Hepatocyte (in vitro differentiated cells): ENCODE measurements around the gene CDO1. TPM values are rescaled to one million over a fixed set of nuclear protein-coding genes. Genes with fewer than 3 reads are reported as not detected.

Experiments used
- DNase-seq: peaks from one replicate; pipeline ENCODE4 v3.0.0-alpha.2; 2016; ENCODE audit warnings: low spot score
- H2AFZ ChIP-seq: fragments of 200-600 bp; sonication (generic); 2 replicates; pipeline ENCODE4 v1.6.0; 2016; ENCODE audit warnings: antibody characterized with exemption, mild to moderate bottlenecking
- H3K27ac ChIP-seq: fragments of 200-600 bp; sonication (generic); 2 replicates; pipeline ENCODE4 v1.5.1; 2016; ENCODE audit warnings: mild to moderate bottlenecking
- H3K27me3 ChIP-seq: fragments of 200-600 bp; sonication (generic); 2 replicates; pipeline ENCODE4 v1.6.1; 2016
- H3K36me3 ChIP-seq: fragments of 200-600 bp; sonication (generic); replicated peaks from 2 replicates; pipeline ENCODE4 v1.5.1; 2016; ENCODE audit warnings: low read depth; ENCODE audit not compliant: insufficient read depth
- H3K4me1 ChIP-seq: fragments of 200-600 bp; sonication (generic); 2 replicates; pipeline ENCODE4 v1.5.1; 2016; ENCODE audit warnings: mild to moderate bottlenecking, moderate library complexity; ENCODE audit not compliant: insufficient read depth
- H3K4me2 ChIP-seq: fragments of 200-600 bp; sonication (generic); 2 replicates; pipeline ENCODE4 v1.6.0; 2016
- H3K4me3 ChIP-seq: fragments of 200-600 bp; sonication (generic); 2 replicates; pipeline ENCODE4 v1.5.1; 2016; ENCODE audit warnings: mild to moderate bottlenecking
- H3K79me2 ChIP-seq: fragments of 200-600 bp; sonication (generic); 2 replicates; pipeline ENCODE4 v1.6.0; 2017; ENCODE audit warnings: mild to moderate bottlenecking
- H3K9me2 ChIP-seq: fragments of 200-600 bp; sonication (generic); replicated peaks from 2 replicates; pipeline ENCODE4 v1.6.0; 2017; ENCODE audit warnings: mild to moderate bottlenecking; ENCODE audit not compliant: insufficient read depth
- H3K9me3 ChIP-seq: fragments of 200-600 bp; sonication (generic); 2 replicates; pipeline ENCODE4 v1.5.1; 2016; ENCODE audit warnings: low read depth, mild to moderate bottlenecking
- H4K20me1 ChIP-seq: fragments of 200-600 bp; sonication (generic); 2 replicates; pipeline ENCODE4 v1.6.0; 2016; ENCODE audit warnings: mild to moderate bottlenecking; ENCODE audit not compliant: insufficient read depth, poor library complexity, severe bottlenecking
- EZH2 ChIP-seq: fragments of 200-600 bp; sonication (generic); IDR thresholded peaks from 2 replicates; pipeline ENCODE4 v1.6.1; 2016; ENCODE audit warnings: antibody characterized with exemption, mild to moderate bottlenecking, borderline replicate concordance
- EZH2phosphoT487 ChIP-seq: fragments of 200-600 bp; sonication (generic); IDR thresholded peaks from one replicate; pipeline ENCODE4 v1.6.1; 2018; ENCODE audit warnings: antibody characterized with exemption, mild to moderate bottlenecking, low read depth, moderate library complexity; ENCODE audit not compliant: unreplicated experiment, severe bottlenecking
- WGBS: methylation state at CpG from one replicate; pipeline ENCODE4 v1.1.6; 2016; ENCODE audit warnings: low lambda C conversion rate; ENCODE audit errors: missing lambda C conversion rate; 5-methylcytosine and 5-hydroxymethylcytosine counted together
- polyA plus RNA-seq: library from polyadenylated mRNA; unstranded; fragments of >200 nt; fragmentation: Nextera tagmentation; extraction: Ambion mirVana; gene quantifications from 2 replicates; pipeline ENCODE4 v1.2.1, GENCODE V29; 2016
- total RNA-seq: library from RNA; depleted of rRNA; stranded (reverse); fragments of >200 nt; gene quantifications from 2 replicates; pipeline ENCODE4 v1.2.3, GENCODE V29; 2014
- TF ChIP-seq, protein P1 (sequence below): fragments of 200-600 bp; sonication (generic); IDR thresholded peaks from 2 replicates; pipeline ENCODE4 v1.5.1; 2016; ENCODE audit warnings: antibody characterized with exemption, mild to moderate bottlenecking; ENCODE audit not compliant: poor library complexity

CDO1 gene
- total RNA-seq (29.5 and 29.8 TPM in 2 replicates), polyA plus RNA-seq (8.4 and 17.5 TPM in 2 replicates)

DNA sequence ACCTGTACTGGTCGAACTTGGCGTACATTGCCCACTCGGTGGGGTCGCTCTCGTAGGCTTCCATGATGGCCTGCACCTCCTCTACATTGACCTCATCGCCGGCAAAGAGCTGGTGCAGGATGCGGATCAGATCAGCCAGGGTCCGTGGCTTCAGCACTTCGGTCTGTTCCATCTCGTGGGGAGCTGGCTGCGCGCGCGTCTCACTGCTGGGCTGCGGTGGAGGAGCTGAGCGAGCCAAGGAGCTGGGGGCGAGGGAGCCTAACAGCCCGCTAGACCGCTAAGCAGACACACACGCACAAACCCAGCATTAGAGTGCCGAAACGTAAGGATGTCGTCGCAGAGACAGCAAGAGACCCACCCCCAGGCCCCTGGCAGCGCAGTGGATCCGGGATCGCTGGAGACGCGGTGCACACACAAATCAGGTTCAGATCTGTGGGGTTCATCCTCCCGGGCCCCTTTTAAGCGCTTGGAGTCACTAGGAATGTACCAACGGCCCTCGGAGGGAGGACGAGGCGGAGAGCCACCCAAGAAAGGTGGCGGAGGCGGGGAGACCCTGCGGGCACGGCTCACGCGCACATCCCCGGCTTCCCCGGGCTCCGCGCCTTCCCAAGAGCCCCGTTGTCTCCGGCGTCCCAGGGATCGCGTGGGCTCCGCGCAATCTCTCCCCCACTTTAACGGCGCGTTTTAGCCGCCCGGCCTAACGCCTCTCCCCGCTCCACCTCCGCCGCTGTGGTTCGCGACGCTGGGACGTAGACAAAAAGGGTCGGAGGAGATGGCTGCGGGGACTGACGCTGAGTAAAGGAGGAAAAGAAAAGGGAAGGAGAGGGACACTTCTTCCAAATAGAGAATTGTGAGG, at the start of gene CDO1:
Gene CDO1, minus strand, starts transcription at position 434 of the 856 bp plus-strand sequence. Its CDS starts 262 bp downstream, at position 172.
- DNase-seq: peak; percentile 69
- Histone ChIP-seq H3K36me3 (no peaks in the 10 kb centered on the region), H4K20me1 (no peaks in the 10 kb centered on the region), H3K9me3 (no peaks in the 10 kb centered on the region), H3K4me3 (peak within 1 kb of the TSS; percentile 85), H3K4me2 (peak within 1 kb of the TSS; percentile 93), H2AFZ (peak within 1 kb of the TSS; percentile 80), H3K4me1 (peaks cover 9% of the 10 kb centered on the region), H3K27ac (peak within 1 kb of the TSS; percentile 94), H3K27me3 (peaks cover 27% of the 10 kb centered on the region), H3K9me2 (no peaks in the 10 kb centered on the region), H3K79me2 (peaks cover 3% of the 10 kb centered on the region)
- TF ChIP-seq EZH2 (peak; percentile 15), EZH2phosphoT487 (no peak)
- TF ChIP-seq, protein P1, sequence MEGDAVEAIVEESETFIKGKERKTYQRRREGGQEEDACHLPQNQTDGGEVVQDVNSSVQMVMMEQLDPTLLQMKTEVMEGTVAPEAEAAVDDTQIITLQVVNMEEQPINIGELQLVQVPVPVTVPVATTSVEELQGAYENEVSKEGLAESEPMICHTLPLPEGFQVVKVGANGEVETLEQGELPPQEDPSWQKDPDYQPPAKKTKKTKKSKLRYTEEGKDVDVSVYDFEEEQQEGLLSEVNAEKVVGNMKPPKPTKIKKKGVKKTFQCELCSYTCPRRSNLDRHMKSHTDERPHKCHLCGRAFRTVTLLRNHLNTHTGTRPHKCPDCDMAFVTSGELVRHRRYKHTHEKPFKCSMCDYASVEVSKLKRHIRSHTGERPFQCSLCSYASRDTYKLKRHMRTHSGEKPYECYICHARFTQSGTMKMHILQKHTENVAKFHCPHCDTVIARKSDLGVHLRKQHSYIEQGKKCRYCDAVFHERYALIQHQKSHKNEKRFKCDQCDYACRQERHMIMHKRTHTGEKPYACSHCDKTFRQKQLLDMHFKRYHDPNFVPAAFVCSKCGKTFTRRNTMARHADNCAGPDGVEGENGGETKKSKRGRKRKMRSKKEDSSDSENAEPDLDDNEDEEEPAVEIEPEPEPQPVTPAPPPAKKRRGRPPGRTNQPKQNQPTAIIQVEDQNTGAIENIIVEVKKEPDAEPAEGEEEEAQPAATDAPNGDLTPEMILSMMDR: no peak
- 1% methylated on average over 69 of the region's 69 CpGs for WGBS

DNA sequence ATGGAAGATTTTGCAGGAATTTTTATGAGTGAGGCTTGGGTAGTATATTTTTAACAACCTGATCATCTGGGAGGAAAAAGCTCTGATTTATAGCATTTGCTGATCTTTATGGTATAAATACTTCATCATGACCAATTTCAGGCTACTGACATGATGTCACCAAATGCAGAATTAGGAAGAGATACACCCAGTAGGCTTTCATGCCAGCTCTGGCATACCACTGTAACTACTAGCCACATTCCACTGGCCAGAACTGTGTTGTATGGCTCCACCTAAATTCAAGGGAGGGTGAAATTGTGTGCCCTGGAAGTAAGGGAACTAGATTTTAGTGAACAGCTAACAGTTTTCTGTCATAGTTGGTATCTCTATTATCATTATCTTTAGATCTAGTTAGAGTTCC, 42.9 kb upstream of the CDO1 start:
- Histone ChIP-seq H3K27ac (no peak overlapping the region), H3K27me3 (no peaks in the 10 kb centered on the region), H4K20me1 (peaks cover 32% of the 10 kb centered on the region), H3K9me3 (no peaks in the 10 kb centered on the region), H3K4me3 (no peak overlapping the region), H3K79me2 (peaks cover 99% of the 10 kb centered on the region), H3K9me2 (no peaks in the 10 kb centered on the region), H3K36me3 (no peaks in the 10 kb centered on the region), H3K4me1 (peaks cover 24% of the 10 kb centered on the region), H3K4me2 (no peak overlapping the region), H2AFZ (no peak overlapping the region)
- DNase-seq: no peak
- TF ChIP-seq EZH2phosphoT487: no peak
- no peak for TF ChIP-seq EZH2
- TF ChIP-seq, protein P1: no peak

DNA sequence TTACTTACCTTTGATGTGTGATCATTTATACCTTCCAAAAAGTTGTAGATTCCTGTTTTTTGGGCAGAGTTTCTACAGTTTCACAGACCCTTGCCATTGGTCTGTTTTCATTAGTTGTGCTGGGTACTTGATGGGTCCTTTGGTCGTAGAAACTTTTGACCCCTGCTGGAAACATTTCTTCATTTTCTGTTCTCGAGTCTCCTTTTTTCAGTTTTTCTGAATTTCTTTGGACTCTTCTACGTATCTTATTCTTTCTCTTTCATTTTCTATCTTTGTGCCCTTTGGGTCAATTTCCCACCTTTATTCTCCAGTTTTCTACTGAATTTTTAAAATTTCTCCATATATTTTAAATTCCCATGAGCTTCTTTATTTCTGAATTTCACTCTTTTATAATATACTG, 41.9 kb upstream of the CDO1 start:
- WGBS: 99% methylated on average over 3 of the region's 3 CpGs
- peaks cover 30% of the 10 kb centered on the region for H4K20me1 ChIP-seq
- peaks cover 24% of the 10 kb centered on the region for H3K4me1 ChIP-seq
- H3K27ac ChIP-seq: no peak overlapping the region
- TF ChIP-seq EZH2 (no peak), EZH2phosphoT487 (no peak)
- TF ChIP-seq, protein P1: no peak
- no peak overlapping the region for H3K4me3 ChIP-seq
- no peaks in the 10 kb centered on the region for H3K9me3 ChIP-seq
- no peaks in the 10 kb centered on the region for H3K27me3 ChIP-seq
- peaks cover 99% of the 10 kb centered on the region for H3K79me2 ChIP-seq
- H2AFZ ChIP-seq: no peak overlapping the region
- no peak overlapping the region for H3K4me2 ChIP-seq
- H3K36me3 ChIP-seq: no peaks in the 10 kb centered on the region
- no peak for DNase-seq
- H3K9me2 ChIP-seq: no peaks in the 10 kb centered on the region
